Measurements from ENCODE around the gene GAPDHS.

DNA sequence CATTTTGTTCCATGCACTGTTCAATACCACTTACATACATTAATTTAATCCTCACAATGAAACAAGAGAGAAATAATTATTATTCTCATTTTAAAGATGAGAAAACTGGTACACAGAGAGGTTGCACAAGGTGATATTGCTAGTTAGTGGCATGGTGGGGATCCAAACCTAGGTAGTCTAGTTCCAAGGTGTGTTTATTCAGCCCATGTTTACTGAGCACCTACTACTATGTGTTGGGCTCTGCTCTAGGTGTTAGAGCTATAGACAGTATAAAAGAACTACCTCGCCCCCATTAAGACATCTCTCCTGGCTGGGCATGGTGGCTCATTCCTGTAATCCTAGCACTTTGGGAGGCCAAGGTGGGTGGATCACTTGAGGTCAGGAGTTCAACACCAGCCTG lies 49.5 kb downstream of the GAPDHS start:
- TF ChIP-seq, protein P1, sequence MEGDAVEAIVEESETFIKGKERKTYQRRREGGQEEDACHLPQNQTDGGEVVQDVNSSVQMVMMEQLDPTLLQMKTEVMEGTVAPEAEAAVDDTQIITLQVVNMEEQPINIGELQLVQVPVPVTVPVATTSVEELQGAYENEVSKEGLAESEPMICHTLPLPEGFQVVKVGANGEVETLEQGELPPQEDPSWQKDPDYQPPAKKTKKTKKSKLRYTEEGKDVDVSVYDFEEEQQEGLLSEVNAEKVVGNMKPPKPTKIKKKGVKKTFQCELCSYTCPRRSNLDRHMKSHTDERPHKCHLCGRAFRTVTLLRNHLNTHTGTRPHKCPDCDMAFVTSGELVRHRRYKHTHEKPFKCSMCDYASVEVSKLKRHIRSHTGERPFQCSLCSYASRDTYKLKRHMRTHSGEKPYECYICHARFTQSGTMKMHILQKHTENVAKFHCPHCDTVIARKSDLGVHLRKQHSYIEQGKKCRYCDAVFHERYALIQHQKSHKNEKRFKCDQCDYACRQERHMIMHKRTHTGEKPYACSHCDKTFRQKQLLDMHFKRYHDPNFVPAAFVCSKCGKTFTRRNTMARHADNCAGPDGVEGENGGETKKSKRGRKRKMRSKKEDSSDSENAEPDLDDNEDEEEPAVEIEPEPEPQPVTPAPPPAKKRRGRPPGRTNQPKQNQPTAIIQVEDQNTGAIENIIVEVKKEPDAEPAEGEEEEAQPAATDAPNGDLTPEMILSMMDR (IDR thresholded peaks at IDR 0.05) = no peak
- TF ChIP-seq POLR2A (IDR thresholded peaks at IDR 0.05) = no peak
